Measurements from ENCODE around the gene MUC4. TPM values are rescaled to one million over a fixed set of nuclear protein-coding genes. Genes with fewer than 3 reads are reported as not detected.

MUC4 gene
- total RNA-seq, 4 donors from 2014 or later, result 0.27 TPM; not detected in 3

DNA sequence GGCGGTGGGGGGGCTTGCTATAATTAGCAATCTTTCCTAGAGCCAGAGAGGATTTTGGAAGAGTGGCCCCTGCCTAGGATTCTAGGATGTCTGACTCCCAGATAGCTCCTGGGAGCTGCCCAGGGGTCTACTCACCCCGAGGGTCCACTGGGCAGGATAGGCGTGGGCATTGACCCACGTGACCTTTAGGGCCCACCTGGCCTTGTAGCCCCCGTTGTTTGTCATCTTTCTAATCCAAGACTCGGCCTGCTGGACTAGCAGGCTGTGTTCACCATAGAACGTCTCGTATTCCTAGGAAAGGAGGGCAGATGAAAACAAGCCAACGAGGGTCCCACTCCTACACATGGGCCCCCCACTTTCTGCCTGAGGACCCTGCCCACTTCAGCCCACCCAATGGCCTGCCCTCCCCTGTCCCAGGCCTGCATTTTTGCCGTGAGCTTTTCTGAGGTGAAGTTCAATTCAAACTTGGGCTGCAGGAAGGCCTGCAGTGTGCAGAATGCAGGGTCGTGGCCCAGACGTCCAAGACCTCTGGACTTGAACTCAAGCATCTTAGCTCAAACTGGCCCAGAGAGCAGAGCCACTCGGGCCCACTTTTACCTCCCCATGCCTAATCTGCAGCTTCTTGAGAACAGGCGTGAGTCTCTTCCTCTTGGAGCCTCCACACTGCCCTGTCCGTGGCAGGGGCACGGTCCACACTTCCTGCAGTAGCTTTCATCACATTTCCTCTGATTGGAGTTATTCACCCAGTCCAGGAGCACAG is 41.5 kb downstream of the MUC4 start:
- H3K4me1 ChIP-seq, result no peaks in the 10 kb centered on the region
- intact Hi-C loops (cut with DNase I; ENCODE audit: low total_unique reads) (no loop called here), in situ Hi-C loops (cut with MboI; ENCODE audit: low sequenced_read_pairs in 4 of 4) (no loop called here)
- ATAC-seq, result no peak
- no peak overlapping the region for H3K27ac ChIP-seq
- H3K9me3 ChIP-seq, result no peaks in the 10 kb centered on the region
- no peak for DNase-seq
- TF ChIP-seq, protein P1, sequence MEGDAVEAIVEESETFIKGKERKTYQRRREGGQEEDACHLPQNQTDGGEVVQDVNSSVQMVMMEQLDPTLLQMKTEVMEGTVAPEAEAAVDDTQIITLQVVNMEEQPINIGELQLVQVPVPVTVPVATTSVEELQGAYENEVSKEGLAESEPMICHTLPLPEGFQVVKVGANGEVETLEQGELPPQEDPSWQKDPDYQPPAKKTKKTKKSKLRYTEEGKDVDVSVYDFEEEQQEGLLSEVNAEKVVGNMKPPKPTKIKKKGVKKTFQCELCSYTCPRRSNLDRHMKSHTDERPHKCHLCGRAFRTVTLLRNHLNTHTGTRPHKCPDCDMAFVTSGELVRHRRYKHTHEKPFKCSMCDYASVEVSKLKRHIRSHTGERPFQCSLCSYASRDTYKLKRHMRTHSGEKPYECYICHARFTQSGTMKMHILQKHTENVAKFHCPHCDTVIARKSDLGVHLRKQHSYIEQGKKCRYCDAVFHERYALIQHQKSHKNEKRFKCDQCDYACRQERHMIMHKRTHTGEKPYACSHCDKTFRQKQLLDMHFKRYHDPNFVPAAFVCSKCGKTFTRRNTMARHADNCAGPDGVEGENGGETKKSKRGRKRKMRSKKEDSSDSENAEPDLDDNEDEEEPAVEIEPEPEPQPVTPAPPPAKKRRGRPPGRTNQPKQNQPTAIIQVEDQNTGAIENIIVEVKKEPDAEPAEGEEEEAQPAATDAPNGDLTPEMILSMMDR (IDR thresholded peaks at IDR 0.05 in 4 of 5, conservative IDR thresholded peaks at IDR 0.05 in 1 of 5), result no peak
- TF ChIP-seq POLR2A (IDR thresholded peaks at IDR 0.05), result no peak
- no peaks in the 10 kb centered on the region for H3K27me3 ChIP-seq
- no peaks in the 10 kb centered on the region for H3K36me3 ChIP-seq
- no peak overlapping the region for H3K4me3 ChIP-seq

DNA sequence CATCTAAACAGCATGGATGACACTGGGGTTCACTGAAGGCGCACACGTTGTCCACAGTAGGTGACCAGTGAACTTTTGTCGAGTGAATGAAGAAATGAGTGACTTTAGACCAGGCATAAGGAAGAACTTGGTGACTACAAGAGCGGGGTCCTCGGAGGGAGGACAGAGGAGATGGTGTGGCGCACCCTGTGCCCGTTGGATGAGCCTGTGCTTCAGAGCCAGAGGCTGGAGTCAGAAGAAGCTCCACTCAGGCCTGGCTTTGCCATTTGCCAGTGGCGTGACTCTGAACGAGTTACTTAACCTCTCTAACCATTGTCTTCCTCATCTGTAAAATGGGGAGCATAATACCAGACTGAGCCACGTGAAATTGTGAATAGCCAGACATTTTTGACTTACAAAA is 42.2 kb downstream of the MUC4 start:
- TF ChIP-seq, protein P1 (IDR thresholded peaks at IDR 0.05 in 4 of 5, conservative IDR thresholded peaks at IDR 0.05 in 1 of 5), result no peak
- no peak for TF ChIP-seq POLR2A (IDR thresholded peaks at IDR 0.05)
- intact Hi-C loops (cut with DNase I; ENCODE audit: low total_unique reads), result no loop called here
- in situ Hi-C loops (cut with MboI; ENCODE audit: low sequenced_read_pairs in 4 of 4), result no loop called here
- Histone ChIP-seq H3K4me1 (no peaks in the 10 kb centered on the region), H3K4me3 (no peak overlapping the region), H3K27ac (no peak overlapping the region), H3K27me3 (no peaks in the 10 kb centered on the region), H3K36me3 (no peaks in the 10 kb centered on the region), H3K9me3 (no peaks in the 10 kb centered on the region)
- DNase-seq (no peak), ATAC-seq (no peak)

DNA sequence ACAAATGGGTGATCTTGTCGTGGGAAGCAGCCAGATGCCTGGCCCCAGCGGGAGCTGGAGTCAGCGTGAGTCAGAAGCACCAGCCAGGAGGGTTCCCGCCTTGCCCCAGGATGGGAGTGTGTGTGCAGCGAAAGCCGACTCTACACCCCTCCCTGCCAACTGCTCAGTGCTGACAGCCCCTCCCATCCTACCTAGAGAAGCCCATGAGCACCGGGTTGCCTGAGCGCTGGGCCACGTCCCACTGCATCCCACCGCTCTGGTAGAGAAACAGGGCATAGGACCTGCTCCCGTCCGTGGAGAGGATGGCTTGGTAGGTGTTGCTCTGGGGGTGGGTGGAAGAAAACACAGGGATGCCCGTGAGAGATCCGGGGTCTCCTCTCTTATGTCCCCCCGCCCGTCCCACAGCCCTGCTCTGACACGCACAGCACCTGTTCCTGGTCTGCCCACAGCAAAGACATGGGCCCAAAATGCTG is 42.9 kb downstream of the MUC4 start:
- H3K9me3 ChIP-seq, result no peaks in the 10 kb centered on the region
- DNase-seq (no peak), ATAC-seq (no peak)

DNA sequence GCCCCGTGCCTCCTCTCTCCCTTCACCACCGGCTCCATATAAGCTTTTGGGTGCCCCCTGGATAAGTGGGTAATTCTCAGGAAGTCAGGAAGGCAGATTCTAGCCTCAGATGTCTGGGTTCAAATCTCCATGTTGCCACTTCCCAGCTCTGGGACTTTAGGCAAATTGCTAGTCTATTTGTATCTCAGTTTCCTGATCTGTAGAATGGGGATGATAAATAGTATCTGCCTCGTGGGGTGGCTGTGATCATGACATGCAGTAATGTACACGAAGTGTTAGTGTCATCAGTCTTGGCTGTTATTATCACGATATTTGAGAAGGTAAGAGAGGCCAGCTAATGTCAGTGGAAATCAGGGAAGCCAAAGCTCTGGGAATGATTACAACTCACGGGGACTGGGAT is 43.3 kb downstream of the MUC4 start:
- in situ Hi-C loops (cut with MboI; ENCODE audit: low sequenced_read_pairs in 4 of 4), result no loop called here
- DNase-seq (no peak), ATAC-seq (no peak)
- Histone ChIP-seq H3K27ac (no peak overlapping the region), H3K36me3 (no peaks in the 10 kb centered on the region), H3K4me1 (no peaks in the 10 kb centered on the region), H3K9me3 (no peaks in the 10 kb centered on the region), H3K4me3 (no peak overlapping the region), H3K27me3 (peaks cover 0 to 9% (median 0%) of the 10 kb centered on the region in 3 donors)
- intact Hi-C loops (cut with DNase I; ENCODE audit: low total_unique reads), result no loop called here
- TF ChIP-seq POLR2A (IDR thresholded peaks at IDR 0.05), result no peak
- TF ChIP-seq, protein P1 (IDR thresholded peaks at IDR 0.05 in 4 of 5, conservative IDR thresholded peaks at IDR 0.05 in 1 of 5), result no peak

More for the DNA sequence above, 42.9 kb downstream of the MUC4 start:
- intact Hi-C loops (cut with DNase I; ENCODE audit: low total_unique reads) (no loop called here), in situ Hi-C loops (cut with MboI; ENCODE audit: low sequenced_read_pairs in 4 of 4) (no loop called here)
- H3K4me1 ChIP-seq, result no peaks in the 10 kb centered on the region
- peaks cover 0 to 4% (median 0%) of the 10 kb centered on the region in 3 donors for H3K27me3 ChIP-seq
- H3K27ac ChIP-seq, result no peak overlapping the region
- H3K36me3 ChIP-seq, result no peaks in the 10 kb centered on the region
- TF ChIP-seq, protein P1 (IDR thresholded peaks at IDR 0.05 in 4 of 5, conservative IDR thresholded peaks at IDR 0.05 in 1 of 5), result no peak
- no peak for TF ChIP-seq POLR2A (IDR thresholded peaks at IDR 0.05)
- no peak overlapping the region for H3K4me3 ChIP-seq

Measured in gastrocnemius medialis (tissue), 4 donors.